ENCODE data around the gene RASGEF1C.

The RASGEF1C gene

DNA sequence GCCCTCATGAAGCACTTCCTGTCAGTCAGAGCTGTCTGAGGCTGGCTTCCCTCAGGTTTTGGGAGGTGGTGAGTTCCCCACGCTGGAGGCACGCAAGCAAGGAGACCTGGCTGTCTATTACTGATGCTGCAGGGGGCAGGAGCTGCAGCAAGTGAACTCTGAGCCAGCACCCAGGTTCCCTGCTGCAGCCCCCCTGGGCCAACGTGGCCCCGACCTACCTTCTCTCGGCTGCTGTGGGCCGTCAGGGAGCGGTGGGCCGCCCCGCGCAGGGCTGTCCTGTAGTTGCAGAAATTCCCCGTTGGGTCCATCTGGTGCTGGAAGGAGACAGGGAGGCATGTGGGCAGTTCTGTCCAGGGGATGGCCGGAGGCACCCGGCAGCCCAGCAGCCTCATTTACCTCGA is 90.6 kb downstream of the RASGEF1C start:
- no peak for DNase-seq

- DNase-seq, result no peak
Measured at GRCh38 chr5:180117000-180117725, 91.8 kb downstream of the RASGEF1C start.

DNA sequence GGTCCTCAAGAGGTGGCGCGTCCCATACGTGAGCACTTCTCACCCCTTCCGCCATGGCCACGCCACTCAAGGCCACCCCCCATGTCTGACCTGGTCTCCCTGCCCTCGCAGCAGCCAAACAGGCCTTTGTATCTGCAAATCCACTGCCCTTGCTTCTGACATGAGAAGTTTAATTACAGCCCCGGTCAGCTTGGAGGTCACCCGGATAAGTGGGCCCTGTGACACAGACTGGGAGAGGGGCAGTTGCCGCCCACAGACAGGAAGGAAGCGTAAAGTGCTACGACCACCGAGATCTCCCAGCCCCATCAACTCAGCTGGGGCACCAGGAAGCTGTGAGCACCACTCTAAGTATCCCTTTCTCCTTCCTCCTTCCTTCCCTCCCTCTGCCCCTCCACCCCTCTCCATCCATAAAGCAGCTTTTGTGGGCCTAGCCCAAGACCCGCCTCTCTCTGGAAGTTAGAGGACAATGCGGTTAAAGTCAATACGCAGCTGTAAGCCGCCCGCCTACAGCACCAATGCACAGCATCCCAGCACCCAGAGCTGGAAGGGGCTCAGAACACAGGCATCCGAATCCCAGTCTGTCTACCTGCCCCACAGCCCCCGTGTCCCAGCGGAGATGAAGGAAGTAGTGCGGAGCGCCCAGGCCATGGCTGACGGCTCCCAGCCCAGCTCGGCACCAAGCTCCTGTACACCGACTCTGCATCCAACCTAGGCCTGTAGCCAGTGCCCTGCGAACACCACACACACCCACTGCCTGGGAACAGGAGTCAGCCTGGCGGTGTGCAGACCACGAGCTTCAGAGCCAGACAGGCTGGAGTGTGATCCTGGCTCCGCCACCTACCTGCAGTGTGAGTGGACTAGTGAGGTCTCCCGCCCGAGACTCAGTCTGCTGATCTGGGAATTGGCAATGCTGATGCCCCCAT is 92.7 kb downstream of the RASGEF1C start:
- no peak for DNase-seq

DNA sequence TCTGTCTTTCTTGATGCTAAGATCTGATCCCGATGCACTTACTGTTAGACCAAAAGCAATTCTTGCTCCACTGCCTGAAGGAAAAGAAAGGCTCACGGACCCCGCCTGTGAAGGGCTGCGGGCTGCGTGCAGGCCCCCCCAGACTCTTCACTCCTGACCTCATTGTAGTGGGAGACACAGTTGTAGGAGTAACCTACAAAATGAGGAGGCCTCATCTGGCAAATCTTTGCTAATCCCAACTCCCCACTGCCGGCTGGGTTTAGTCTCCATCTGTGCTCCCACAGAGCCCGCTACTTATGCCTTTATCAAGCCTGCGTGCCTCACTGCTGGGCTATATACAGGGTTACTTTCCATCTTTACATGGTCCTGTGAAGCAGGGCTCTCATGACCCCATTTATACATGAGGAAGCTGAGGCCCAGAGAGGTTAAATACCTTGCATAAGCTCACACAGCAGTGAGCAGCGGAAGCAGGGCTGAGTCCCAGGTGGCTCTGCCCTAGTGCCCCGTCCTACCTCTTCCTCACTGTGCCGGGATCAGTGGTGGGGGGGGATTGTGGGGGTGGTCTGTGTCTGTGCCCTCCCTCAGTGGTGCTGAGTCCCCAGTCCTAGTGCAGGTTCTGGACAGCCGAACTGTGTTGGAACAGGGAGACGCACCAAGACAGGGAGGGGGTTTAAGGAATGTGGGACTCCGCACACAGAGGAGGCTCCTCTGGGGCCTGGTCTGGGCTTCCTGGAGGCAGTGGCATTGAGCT is 93.5 kb downstream of the RASGEF1C start:
- no peak for DNase-seq

- no peak for DNase-seq
Measured at GRCh38 chr5:180114304-180115003, 94.6 kb downstream of the RASGEF1C start.

DNA sequence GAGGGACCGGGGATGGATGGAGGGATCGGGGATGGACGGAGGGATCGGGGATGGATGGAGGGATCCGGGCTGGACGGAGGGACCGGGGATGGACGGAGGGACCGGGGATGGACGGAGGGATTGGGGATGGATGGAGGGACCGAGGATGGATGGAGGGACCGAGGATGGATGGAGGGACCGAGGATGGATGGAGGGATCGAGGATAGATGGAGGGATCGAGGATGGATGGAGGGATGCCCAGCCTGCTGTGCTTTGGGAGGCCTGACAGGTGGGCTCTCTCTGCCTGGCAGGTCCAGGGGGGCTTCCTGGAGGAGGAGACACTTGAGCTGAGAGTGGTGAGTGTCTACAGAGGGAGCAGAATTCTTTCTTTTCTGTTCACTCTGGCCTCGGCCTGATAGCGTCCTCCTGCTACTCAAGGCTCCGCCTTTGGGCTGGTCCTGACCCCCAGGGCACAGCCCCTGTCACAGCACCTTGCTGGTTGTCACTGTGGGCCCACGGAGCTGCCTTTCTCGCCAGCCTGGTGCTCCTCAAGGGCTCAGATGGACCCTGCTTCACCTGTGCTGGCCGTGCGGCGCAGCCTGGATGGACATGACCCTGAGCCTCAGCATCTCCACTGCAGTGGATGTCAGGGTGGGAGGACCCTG is 95.2 kb downstream of the RASGEF1C start:
- no peak for DNase-seq

DNA sequence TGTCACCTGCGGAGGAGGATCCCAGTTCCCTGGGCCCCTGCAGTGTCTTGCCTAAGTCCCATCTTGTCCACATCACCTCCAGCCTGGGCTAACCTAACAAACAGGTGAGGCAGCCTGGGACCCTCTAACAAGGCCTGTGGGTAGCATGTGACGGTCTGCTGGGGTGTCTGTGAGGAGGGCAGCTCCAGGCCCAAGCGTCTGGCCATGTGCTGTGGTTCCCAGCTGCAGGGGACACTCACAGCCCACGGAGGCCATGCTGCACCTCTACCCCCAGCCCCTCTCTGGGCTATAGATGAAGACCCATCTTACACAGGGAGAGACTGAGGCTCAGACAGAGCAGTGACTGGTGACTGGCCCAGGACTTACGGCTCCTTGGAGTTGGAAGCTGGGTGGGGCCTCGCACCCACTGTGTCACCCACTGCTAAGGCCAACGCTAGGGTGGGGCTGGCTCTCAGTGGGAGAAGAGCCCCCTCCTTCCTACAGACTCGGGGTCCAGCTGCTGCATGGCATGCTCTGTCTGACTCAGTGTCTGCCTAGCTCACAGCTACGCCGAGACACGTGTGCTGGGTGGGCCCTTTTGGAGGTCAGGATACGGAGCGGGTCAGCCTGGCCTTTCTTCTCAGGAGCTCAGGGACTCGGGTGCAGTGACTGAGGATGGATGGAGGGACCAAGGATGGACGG is 96.7 kb downstream of the RASGEF1C start:
- no peak for DNase-seq

DNA sequence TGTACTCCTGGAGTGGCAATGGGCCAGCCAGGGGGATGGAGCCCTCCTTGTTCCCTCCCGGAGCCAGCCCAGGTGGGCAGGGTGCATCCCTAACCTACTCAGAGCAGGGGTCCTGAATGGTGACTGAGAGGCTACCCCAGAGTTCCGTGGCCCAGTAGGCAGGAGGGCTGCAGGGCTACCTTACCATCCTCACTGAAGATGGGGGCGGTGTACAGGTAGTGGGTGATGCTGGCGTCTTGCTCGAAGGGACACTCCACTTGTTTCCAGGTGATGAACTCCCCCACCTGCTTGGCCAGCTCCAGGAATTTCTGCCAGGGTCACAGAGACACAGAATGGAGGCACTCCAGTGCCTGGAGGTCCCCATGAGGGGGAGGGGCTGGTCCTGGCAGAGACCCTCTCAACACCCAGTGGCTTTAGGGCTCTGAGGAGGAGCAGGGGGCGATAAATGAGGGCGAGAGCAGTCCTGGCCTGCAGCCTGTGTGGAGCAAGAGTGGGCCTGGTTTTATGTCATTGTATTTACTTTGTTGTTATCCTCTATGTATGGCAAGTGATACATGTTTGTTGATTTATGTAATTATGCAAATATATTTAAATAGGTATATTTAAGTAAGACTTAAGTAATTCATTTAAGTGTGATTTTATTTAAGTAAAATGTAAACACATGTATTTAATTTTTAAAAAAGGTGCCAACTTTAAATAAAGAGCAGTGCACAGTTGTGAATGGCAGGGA is 97.6 kb downstream of the RASGEF1C start:
- no peak for DNase-seq

DNA sequence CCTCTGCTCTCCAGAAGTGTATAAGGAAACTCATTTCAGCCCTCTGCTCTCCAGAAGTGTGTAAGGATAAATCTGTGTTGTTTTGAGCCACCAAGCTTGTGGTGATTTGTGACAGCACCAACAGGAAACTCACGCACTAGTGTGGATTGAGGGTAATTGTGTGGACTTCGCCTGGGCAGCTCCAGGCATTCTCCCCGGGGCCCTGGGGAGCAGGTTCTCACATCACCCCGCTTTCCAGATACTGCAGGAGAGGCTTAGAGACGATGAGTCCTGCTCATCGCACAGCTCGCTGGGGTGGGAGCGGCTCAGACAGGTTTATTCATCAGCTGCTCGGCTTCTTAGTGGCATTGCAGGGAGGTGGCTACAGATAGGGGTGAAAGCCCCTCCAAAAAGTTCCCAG is 99.1 kb downstream of the RASGEF1C start:
- DNase-seq, result no peak

- no peak for DNase-seq
Measured at GRCh38 chr5:180107005-180107404, 102.0 kb downstream of the RASGEF1C start.

DNA sequence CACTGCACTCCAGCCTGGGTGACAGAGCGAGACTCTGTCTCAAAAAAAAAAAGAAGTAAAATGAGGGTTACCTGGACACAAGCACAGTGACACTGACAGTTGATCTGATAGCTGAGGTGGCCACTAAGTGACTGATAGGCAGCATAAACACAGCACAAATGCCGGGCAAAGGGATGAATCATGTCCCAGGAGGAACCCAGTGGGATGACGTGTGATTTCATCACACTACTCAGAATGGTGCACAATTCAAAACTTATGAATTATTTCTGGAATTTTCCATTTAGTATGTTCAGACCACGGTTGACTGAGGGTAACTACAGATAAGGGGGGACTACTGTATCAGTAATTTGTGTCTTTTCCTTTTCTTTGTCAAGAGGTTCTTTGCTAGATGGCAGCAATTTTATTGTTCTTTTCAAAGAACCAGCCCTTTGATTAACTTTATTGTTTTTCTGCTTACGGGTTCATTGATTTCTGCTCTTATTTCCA is 103.1 kb downstream of the RASGEF1C start:
- DNase-seq, result no peak

DNA sequence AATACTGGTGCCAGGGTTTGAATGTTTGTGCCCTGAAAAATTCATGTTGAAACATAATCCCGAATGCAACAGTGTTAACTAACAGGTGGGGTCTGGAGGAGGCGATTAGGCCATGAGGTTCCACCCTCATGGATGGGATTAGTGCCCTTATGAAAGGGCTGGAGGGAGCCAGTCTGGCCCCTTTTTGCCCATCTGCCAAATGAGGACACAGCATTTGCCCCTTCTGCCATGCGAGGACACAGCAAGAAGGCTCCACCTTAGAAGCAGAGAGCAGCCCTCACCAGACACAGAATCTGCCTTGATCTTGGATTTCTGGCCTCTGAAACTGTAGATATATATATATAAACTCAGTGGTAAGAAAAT is 104.9 kb downstream of the RASGEF1C start:
- no peak for DNase-seq

- DNase-seq, result no peak
Measured at GRCh38 chr5:180103487-180104167, 105.4 kb downstream of the RASGEF1C start.

DNA sequence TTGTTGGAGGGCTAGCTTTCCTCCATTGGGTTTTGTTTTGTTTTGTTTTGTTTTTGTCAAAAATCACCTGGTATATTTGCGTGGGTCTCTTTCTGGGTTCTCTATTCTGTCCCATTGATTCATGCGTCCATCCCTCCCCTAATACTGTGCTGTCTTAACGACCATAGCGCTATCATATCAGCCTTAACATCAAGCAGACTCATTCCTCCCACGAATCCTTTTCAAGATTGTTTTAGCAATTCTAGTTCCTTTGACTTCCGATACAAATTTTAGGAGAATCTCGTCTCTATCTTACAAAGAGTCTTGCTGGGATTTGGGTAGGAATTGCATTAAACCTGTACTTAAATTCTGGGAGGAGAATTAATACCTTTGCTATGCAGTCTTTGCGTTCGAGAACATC is 106.4 kb downstream of the RASGEF1C start:
- DNase-seq, result no peak

- DNase-seq, result no peak
Measured at GRCh38 chr5:180101451-180102105, 107.4 kb downstream of the RASGEF1C start.

- DNase-seq, result no peak
Measured at GRCh38 chr5:180100621-180101450, 108.2 kb downstream of the RASGEF1C start.

- DNase-seq, result no peak
Measured at GRCh38 chr5:180099733-180100611, 109.0 kb downstream of the RASGEF1C start.

All from NCI-H446 (cell line).